ENCODE results near the gene TNK1.

Gene TNK1

DNA sequence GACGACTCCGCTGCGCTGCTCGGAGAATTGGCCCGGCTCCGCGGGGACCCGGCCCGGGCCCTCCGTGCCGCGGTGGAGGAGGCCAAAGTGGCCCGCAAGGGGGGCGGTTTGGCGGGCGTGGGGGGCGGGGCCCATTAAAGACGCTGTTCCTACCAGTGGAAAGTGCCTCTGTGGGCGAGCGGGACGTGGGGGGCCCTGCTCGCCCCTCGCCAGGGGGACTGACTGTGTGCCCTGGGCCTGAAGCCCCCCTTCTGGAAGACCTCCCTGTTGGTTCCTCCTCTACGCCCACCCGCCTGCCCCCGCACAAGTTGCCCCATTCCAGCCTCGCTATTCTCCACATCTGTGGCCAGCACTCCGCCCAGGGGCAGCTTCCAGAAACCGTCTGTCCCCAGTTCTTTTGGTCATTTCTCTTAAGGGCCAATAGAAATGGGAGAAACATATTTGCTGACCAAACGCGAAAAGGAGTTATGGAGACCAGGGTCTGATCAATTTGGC is 56.5 kb downstream of the TNK1 start:
- DNase-seq, result no peak

GRCh38 chr17:7437950-7438614 is 57.2 kb downstream of the TNK1 start:
- DNase-seq, result no peak

DNA sequence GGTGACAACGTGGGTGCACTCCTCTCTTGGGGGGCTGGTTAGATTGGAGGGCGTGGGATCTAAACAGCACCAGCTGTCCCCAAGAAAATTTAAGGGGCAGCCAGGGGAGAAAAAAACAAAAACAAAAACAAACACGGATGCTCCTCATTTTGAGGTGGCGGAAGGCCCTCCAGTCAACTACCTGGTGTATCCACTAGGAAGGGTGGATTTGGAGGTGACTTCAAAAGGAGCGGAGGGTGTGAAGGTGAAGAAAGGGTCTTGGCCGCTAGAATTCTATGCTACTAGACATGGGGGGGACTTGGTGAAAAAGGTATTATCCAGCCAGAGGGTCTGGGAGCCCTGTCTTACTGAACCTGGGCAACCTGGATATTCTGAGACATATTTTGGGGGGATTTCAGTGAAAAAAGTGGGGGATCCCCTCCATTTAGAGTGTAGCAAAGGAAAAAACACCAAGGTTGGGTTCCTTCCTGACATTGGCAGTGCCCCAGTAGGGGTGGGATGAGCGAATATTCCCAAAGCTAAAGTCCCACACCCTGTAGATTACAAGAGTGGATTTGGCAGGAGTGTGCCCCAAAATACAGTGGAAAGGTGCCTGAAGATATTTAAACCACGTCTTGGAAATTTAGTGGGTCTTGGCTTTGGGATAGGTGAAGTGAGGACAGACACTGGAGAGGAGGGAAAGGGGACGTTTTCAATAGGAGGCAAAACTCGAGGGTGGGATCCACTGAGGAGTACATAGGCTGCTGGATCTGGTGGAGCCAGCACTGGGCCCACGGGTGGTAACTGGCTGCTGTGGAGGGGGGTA is 58.0 kb downstream of the TNK1 start:
- DNase-seq, result no peak

Data from DMS 273 treated with DMSO at 0.1 percent for 48 hours (cell line).